IMR-90 (cell line): ENCODE results near the gene MFNG.

ENCODE experiments used
- CEBPB ChIP-seq: IDR thresholded peaks from 2 replicates; pipeline ENCODE4 v1.6.1; 2012; ENCODE audit warnings: low read depth, low read length, improper control_type of control experiment
- CHD1 ChIP-seq: IDR thresholded peaks from 2 replicates; pipeline ENCODE4 v1.6.1; 2012; ENCODE audit warnings: low read depth, low read length, improper control_type of control experiment
- CTCF ChIP-seq: conservative IDR thresholded peaks from 2 replicates; pipeline ENCODE4 v1.5.1; 2012; ENCODE audit warnings: mild to moderate bottlenecking, low read depth, low read length, improper control_type of control experiment
- POLR2A ChIP-seq: IDR thresholded peaks from 2 replicates; pipeline ENCODE4 v1.6.1; 2012; ENCODE audit warnings: mild to moderate bottlenecking, low read depth, low read length
- RAD21 ChIP-seq: IDR thresholded peaks from 2 replicates; pipeline ENCODE4 v1.6.1; 2012; ENCODE audit warnings: low read length, improper control_type of control experiment
- SMC3 ChIP-seq: fragments of 150-350 bp; IDR thresholded peaks from 2 replicates; pipeline ENCODE4 v1.6.1; 2016; ENCODE audit warnings: low read depth, mild to moderate bottlenecking, antibody characterized with exemption, low read length, moderate library complexity
- USF2 ChIP-seq: fragments of 150-350 bp; IDR thresholded peaks from 2 replicates; pipeline ENCODE4 v1.6.1; 2017; ENCODE audit warnings: mild to moderate bottlenecking, antibody characterized with exemption, low read length, low read depth

DNA sequence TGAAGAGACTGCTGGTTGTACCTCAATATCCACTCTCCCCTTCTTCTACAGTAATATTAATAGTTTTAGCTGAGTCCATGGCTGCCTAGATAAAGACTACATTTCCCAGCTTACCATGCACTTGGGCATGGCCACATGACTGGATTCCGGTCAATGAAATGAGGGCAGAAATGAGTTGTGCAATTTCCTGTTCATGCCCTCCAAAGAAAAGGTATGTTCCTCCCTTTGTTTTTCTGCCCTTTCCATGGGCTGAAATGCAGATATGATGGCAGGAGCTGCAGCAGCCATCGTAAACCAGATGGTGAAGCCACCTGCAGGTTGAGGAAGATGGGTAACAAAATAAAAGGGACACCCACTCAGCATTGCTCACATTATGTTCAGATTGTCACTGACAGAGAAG, 43.6 kb downstream of the MFNG start:
- TF ChIP-seq POLR2A, result no peak
- TF ChIP-seq CTCF, result no peak
- TF ChIP-seq USF2, result peak; percentile 91
- no peak for TF ChIP-seq RAD21
- TF ChIP-seq CEBPB, result peak; percentile 95
- no peak for TF ChIP-seq CHD1
- TF ChIP-seq SMC3, result no peak
